GM19397 (cell line): ENCODE data around the gene DTHD1.

Experiments used
- ATAC-seq: cut with Tn5 transposase; IDR thresholded peaks from one replicate; pipeline ENCODE4 v1.9.1; 2021; ENCODE audit warnings: mild to moderate bottlenecking, moderate library complexity; ENCODE audit not compliant: unreplicated experiment

Gene DTHD1

GRCh38 chr4:36312511-36312910, 31.1 kb downstream of the DTHD1 start:
- no peak for ATAC-seq

GRCh38 chr4:36313301-36313700, 31.9 kb downstream of the DTHD1 start:
- ATAC-seq, result no peak

- ATAC-seq, result no peak
Observed at GRCh38 chr4:36313703-36314102, 32.3 kb downstream of the DTHD1 start.

GRCh38 chr4:36316607-36317006, 35.2 kb downstream of the DTHD1 start:
- no peak for ATAC-seq

- no peak for ATAC-seq
Observed at GRCh38 chr4:36317721-36318120, 36.3 kb downstream of the DTHD1 start.

GRCh38 chr4:36320117-36320896, 38.9 kb downstream of the DTHD1 start:
- ATAC-seq, result no peak

GRCh38 chr4:36321176-36321575, 39.8 kb downstream of the DTHD1 start:
- no peak for ATAC-seq

GRCh38 chr4:36322921-36323354, 41.5 kb downstream of the DTHD1 start:
- ATAC-seq, result no peak

- no peak for ATAC-seq
Observed at GRCh38 chr4:36323816-36324419, 42.5 kb downstream of the DTHD1 start.

- no peak for ATAC-seq
Observed at GRCh38 chr4:36324808-36325207, 43.4 kb downstream of the DTHD1 start.

- peak; percentile 81 for ATAC-seq
Observed at GRCh38 chr4:36325499-36325898, 44.1 kb downstream of the DTHD1 start.

GRCh38 chr4:36325926-36326325, 44.5 kb downstream of the DTHD1 start:
- no peak for ATAC-seq

- no peak for ATAC-seq
Observed at GRCh38 chr4:36326476-36327029, 45.1 kb downstream of the DTHD1 start.

GRCh38 chr4:36327400-36327799, 46.0 kb downstream of the DTHD1 start:
- no peak for ATAC-seq

GRCh38 chr4:36328130-36328529, 46.7 kb downstream of the DTHD1 start:
- no peak for ATAC-seq

GRCh38 chr4:36329228-36329627, 47.8 kb downstream of the DTHD1 start:
- no peak for ATAC-seq

GRCh38 chr4:36330796-36331195, 49.4 kb downstream of the DTHD1 start:
- ATAC-seq, result no peak

GRCh38 chr4:36332023-36332781, 50.8 kb downstream of the DTHD1 start:
- peak; percentile 78 for ATAC-seq

- ATAC-seq, result peak; percentile 95
Observed at GRCh38 chr4:36332782-36333131, 51.3 kb downstream of the DTHD1 start.

GRCh38 chr4:36333303-36333877, 52.0 kb downstream of the DTHD1 start:
- ATAC-seq, result no peak

- no peak for ATAC-seq
Observed at GRCh38 chr4:36337665-36338185, 56.3 kb downstream of the DTHD1 start.
